Spleen (tissue), 7 donors: ENCODE measurements around the gene CADPS2.

ENCODE experiments used
- POLR2AphosphoS5 ChIP-seq, 3 donors: sonication (generic); formaldehyde crosslinking; IDR thresholded peaks; one replicate each; pipeline ENCODE4 v1.5.1; 2017; ENCODE audit warnings: antibody characterized with exemption in 3 of 3
- TF ChIP-seq, protein P1 (sequence below), 11 experiments: fragments of 200-600 bp in 7 of 11; fragments of 450-650 bp in 4 of 11; sonication (generic) in 4 of 11; IDR thresholded peaks in 8 of 11; conservative IDR thresholded peaks in 3 of 11; 1 replicate in 7 of 11; 2 replicates in 4 of 11; pipeline versions ENCODE4 v1.4.0 to v1.8.0; 2016 to 2021; ENCODE audit warnings: antibody characterized with exemption in 11 of 11, inconsistent platforms in 4 of 11, mild to moderate bottlenecking in 1 of 11
- donor health status: DM: no; HTN: no; CAD: no; lungs with moderate emphysema.
- donor health status: DM: no; HTN: no; CAD: no.
- donor health status: DM: no; HTN: no; CAD: no.

DNA sequence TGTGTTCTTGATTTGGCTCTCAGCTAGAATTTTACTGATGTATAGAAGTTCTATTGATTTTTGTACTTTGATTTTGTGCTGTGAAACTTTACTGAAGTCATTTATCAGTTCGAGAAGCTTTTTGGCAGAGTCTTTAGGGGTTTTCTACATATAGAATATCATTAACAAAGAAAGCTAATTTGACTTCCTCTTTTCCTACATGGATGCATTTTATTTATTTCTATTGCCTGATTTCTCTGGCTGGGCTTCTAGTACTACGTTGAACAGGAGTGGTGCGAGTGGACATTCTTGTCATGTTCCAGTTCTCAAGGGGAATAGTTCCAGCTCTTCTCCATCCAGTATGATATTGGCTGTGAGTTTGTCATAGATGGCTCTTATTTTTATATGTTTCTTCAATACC is 252.8 kb downstream of the CADPS2 start:
- TF ChIP-seq POLR2AphosphoS5 (IDR thresholded peaks at IDR 0.05): no peak
- TF ChIP-seq, protein P1, sequence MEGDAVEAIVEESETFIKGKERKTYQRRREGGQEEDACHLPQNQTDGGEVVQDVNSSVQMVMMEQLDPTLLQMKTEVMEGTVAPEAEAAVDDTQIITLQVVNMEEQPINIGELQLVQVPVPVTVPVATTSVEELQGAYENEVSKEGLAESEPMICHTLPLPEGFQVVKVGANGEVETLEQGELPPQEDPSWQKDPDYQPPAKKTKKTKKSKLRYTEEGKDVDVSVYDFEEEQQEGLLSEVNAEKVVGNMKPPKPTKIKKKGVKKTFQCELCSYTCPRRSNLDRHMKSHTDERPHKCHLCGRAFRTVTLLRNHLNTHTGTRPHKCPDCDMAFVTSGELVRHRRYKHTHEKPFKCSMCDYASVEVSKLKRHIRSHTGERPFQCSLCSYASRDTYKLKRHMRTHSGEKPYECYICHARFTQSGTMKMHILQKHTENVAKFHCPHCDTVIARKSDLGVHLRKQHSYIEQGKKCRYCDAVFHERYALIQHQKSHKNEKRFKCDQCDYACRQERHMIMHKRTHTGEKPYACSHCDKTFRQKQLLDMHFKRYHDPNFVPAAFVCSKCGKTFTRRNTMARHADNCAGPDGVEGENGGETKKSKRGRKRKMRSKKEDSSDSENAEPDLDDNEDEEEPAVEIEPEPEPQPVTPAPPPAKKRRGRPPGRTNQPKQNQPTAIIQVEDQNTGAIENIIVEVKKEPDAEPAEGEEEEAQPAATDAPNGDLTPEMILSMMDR (IDR thresholded peaks at IDR 0.05 in 8 of 11, conservative IDR thresholded peaks at IDR 0.05 in 3 of 11): no peak
